ENCODE data around the gene LONP1.
"Not testable (repeated sequence)": the region's sequence is repeated elsewhere in the genome, so short reads cannot be mapped to it uniquely, and the experiment has no call there.

LONP1 gene

DNA sequence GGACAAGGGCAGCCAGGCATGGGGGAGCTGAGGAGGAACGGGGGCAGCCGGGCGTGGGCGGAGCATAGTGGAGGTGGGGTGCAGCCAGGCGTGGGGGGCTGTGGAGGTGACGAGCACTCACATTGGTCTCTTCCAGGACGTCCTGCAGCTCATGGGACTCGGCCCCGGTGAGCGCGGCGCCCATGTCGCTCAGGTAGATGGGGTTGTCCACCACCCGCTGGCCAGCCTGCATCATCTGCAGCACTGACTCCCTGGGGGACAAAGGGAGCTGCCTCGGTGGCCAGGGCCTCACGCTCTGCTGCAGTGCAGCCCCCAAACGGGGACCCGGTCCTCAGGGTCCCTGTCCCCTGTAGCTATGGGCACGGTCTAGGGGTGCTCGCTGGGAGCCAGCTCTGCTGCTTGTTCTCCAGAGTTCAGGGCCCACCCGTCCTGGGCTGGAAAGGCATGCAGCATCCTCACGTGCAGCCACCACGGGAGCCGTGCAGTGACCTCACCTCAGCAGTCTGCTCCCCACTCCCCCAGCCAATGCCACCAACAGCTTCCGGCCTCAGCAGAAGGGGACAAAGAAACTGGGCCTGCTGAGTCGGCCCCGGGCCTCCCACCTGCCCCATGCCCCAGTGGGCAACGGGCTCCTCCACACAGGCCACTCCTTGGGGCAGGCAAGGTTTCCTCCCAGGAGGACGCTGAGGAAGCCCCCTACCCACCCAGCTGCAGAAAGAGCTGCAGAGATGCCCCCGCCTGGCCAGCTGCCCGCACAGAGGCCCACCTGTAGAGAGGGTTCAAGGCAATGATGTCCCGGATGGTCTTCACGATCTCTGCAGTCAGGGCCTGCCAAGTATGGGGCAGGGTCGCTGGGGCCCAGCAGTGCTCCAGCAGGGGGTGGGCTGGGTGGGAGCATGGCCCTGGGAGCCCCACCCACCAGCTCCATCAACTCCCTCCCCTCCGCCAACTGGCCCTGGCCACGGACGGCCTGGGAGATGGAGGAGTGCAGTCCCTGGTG, 12.1 kb downstream of the LONP1 start:
- no peak overlapping the region for H3K27ac ChIP-seq
- peaks cover 8% of the 10 kb centered on the region; the same call in 1 of the 2 replicates for H3K36me3 ChIP-seq (ENCODE audit: insufficient read depth)
- no peaks in the 10 kb centered on the region for H3K4me1 ChIP-seq (ENCODE audit: low read depth, poor library complexity, severe bottlenecking)
- no peaks in the 10 kb centered on the region for H3K27me3 ChIP-seq (ENCODE audit: insufficient read depth, low read depth)
- no peaks in the 10 kb centered on the region for H4K20me1 ChIP-seq (ENCODE audit: insufficient read depth)
- H3K4me2 ChIP-seq, result no peak overlapping the region
- H3K9ac ChIP-seq, result no peak overlapping the region
- H3K4me3 ChIP-seq (IDR thresholded peaks at IDR 0.05; ENCODE audit: insufficient read depth, low read depth, low read length), result no peak overlapping the region
- no peak overlapping the region for H2AFZ ChIP-seq (ENCODE audit: low read depth)
- TF ChIP-seq, protein P1, sequence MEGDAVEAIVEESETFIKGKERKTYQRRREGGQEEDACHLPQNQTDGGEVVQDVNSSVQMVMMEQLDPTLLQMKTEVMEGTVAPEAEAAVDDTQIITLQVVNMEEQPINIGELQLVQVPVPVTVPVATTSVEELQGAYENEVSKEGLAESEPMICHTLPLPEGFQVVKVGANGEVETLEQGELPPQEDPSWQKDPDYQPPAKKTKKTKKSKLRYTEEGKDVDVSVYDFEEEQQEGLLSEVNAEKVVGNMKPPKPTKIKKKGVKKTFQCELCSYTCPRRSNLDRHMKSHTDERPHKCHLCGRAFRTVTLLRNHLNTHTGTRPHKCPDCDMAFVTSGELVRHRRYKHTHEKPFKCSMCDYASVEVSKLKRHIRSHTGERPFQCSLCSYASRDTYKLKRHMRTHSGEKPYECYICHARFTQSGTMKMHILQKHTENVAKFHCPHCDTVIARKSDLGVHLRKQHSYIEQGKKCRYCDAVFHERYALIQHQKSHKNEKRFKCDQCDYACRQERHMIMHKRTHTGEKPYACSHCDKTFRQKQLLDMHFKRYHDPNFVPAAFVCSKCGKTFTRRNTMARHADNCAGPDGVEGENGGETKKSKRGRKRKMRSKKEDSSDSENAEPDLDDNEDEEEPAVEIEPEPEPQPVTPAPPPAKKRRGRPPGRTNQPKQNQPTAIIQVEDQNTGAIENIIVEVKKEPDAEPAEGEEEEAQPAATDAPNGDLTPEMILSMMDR (conservative IDR thresholded peaks at IDR 0.05; ENCODE audit: low read depth, low read length), result no peak
- H3K79me2 ChIP-seq (ENCODE audit: insufficient read depth, low read depth), result no peaks in the 10 kb centered on the region; the same call in 1 of the 2 replicates

DNA sequence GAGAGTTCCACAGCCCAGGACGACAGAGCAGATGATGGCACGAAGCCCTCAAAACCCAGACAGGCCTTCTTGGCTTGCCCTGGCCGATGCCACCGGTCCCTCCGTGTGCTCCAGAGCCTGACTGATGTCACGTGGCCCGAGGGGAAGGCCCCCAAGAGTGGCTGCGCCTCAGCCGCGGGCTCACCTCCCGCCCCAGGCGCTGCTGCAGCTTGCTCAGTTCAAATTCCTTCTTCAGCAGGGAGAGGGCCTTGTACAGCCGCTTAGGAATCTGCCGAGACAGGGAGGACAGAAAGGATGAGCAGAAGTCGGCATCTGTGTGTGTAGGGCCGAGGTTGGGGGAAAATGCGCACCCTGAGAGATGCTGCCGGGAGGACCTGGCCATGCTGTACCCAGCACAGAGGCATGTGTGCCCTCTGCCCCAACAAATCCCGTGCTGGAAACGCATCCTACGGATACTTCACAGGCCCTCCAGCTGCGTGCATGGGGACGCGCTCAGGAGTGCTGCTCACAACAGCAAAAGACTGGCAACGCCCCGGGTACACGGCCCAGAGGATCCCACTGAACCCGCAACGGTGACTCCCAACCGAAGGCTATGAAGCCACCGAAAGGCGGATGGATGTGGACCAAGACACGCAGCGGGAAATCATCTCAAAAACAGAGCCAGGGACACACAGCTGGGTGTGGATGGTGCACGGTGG, 12.9 kb downstream of the LONP1 start:
- H3K36me3 ChIP-seq (ENCODE audit: insufficient read depth), result peaks cover 5% of the 10 kb centered on the region; the same call in 1 of the 2 replicates
- TF ChIP-seq, protein P1 (conservative IDR thresholded peaks at IDR 0.05; ENCODE audit: low read depth, low read length), result no peak
- no peak overlapping the region for H3K4me3 ChIP-seq (IDR thresholded peaks at IDR 0.05; ENCODE audit: insufficient read depth, low read depth, low read length)
- no peaks in the 10 kb centered on the region; the same call in 1 of the 2 replicates for H3K79me2 ChIP-seq (ENCODE audit: insufficient read depth, low read depth)
- H2AFZ ChIP-seq (ENCODE audit: low read depth), result no peak overlapping the region
- no peak overlapping the region for H3K27ac ChIP-seq
- no peaks in the 10 kb centered on the region for H4K20me1 ChIP-seq (ENCODE audit: insufficient read depth)
- no peaks in the 10 kb centered on the region for H3K4me1 ChIP-seq (ENCODE audit: low read depth, poor library complexity, severe bottlenecking)
- no peak overlapping the region for H3K9ac ChIP-seq
- no peaks in the 10 kb centered on the region for H3K27me3 ChIP-seq (ENCODE audit: insufficient read depth, low read depth)
- no peak overlapping the region for H3K4me2 ChIP-seq

DNA sequence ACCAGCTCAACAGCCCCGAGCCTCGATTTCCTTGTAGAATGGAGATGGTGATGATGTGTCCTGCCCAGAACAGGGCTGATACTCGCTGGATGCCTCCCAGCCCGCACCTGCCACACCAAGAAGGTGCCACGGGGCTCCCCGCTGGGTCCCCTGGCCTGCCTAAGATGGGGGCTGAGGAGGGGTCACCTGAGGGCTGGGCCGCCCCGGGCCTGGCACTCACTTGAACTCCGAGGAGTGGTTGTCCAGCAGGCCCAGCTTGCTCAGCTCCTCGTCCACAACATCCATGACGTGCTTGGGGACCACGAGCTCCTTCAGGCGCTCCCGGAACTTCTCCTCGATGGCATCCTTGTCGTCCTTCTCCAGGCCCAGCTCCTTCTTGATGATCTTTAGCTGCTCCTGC, 14.4 kb downstream of the LONP1 start:
- Histone ChIP-seq H2AFZ (ENCODE audit: low read depth) (no peak overlapping the region), H3K4me3 (IDR thresholded peaks at IDR 0.05; ENCODE audit: insufficient read depth, low read depth, low read length) (no peak overlapping the region), H3K79me2 (ENCODE audit: insufficient read depth, low read depth) (no peaks in the 10 kb centered on the region; the same call in 1 of the 2 replicates), H3K27me3 (ENCODE audit: insufficient read depth, low read depth) (no peaks in the 10 kb centered on the region), H3K9ac (no peak overlapping the region), H3K4me2 (no peak overlapping the region), H3K36me3 (ENCODE audit: insufficient read depth) (peaks cover under 1% of the 10 kb centered on the region; the same call in 1 of the 2 replicates), H3K27ac (no peak overlapping the region), H3K4me1 (ENCODE audit: low read depth, poor library complexity, severe bottlenecking) (no peaks in the 10 kb centered on the region), H4K20me1 (ENCODE audit: insufficient read depth) (no peaks in the 10 kb centered on the region)
- TF ChIP-seq, protein P1 (conservative IDR thresholded peaks at IDR 0.05; ENCODE audit: low read depth, low read length), result no peak

DNA sequence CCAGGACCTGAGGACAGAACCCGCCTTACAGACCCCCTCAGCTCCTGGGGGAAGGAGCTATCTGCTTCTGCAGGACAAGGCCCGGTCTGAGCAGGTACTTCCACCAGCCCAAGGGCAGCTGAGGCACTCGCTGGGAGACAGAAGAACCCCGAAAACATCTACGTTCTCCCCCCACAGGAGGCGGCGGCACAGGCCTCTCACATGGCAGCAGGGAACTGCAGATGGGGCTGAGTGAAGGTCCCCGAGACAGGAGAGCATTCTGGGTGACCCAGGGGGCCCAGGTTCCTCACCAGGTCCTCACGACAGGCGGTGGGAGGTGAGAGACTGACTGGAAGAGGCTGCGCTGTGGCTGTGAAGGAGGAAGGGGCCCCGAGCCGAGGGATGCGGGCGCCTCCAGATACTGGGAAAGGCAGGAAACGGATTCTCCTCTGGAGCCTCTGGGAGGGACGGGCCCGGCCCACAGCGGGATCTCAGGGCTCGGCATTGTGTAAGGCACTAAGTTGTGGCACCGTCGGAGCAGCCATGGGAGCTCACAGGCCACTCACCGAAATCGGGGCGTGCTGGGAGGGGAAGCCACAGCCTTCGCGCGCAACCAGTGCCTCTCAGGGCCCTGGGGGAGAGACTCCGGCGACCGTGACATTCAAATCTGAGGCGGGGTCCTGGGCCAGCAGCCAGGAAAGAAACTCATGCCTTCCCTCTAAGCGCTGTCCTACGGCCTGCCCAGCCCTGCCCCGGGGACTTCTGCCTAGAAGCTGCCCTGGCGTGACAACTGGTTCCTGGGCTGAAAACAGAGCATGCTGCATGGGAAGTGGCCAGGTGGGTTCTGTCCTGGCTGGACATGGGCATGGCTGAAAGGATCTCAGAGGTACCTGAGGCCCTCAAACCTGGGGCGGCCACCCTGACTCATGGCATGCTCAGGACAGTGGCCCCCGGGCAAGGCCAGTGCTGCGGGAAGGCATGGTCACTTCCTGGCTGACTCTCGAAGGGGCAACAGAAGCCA, 15.8 kb downstream of the LONP1 start:
- H2AFZ ChIP-seq (ENCODE audit: low read depth), result no peak overlapping the region
- no peak overlapping the region for H3K27ac ChIP-seq
- no peaks in the 10 kb centered on the region for H3K4me1 ChIP-seq (ENCODE audit: low read depth, poor library complexity, severe bottlenecking)
- no peak overlapping the region for H3K9ac ChIP-seq
- no peaks in the 10 kb centered on the region; the same call in 1 of the 2 replicates for H3K36me3 ChIP-seq (ENCODE audit: insufficient read depth)
- H3K27me3 ChIP-seq (ENCODE audit: insufficient read depth, low read depth), result no peaks in the 10 kb centered on the region
- no peaks in the 10 kb centered on the region for H3K79me2 ChIP-seq (ENCODE audit: insufficient read depth, low read depth)
- no peak overlapping the region for H3K4me2 ChIP-seq
- H3K4me3 ChIP-seq (IDR thresholded peaks at IDR 0.05; ENCODE audit: insufficient read depth, low read depth, low read length), result no peak overlapping the region
- TF ChIP-seq, protein P1 (conservative IDR thresholded peaks at IDR 0.05; ENCODE audit: low read depth, low read length), result no peak
- no peaks in the 10 kb centered on the region for H4K20me1 ChIP-seq (ENCODE audit: insufficient read depth)

DNA sequence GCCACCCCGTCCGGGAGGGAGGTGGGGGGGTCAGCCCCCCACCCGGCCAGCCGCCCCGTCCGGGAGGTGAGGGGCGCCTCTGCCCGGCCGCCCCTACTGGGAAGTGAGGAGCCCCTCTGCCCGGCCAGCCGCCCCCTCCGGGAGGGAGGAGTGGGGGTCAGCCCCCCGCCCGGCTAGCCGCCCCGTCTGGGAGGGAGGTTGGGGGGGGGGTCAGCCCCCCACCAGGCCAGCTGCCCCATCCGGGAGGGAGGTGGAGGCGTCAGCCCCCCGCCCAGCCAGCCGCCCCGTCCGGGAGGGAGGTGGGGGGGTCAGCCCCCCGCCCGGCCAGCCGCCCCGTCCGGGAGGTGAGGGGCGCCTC, 17.9 kb downstream of the LONP1 start:
- not testable (repeated sequence) for H4K20me1 ChIP-seq (ENCODE audit: insufficient read depth); H3K4me2 ChIP-seq; H3K27me3 ChIP-seq (ENCODE audit: insufficient read depth, low read depth); H2AFZ ChIP-seq (ENCODE audit: low read depth); H3K4me3 ChIP-seq (IDR thresholded peaks at IDR 0.05; ENCODE audit: insufficient read depth, low read depth, low read length); H3K9ac ChIP-seq; H3K4me1 ChIP-seq (ENCODE audit: low read depth, poor library complexity, severe bottlenecking); H3K79me2 ChIP-seq (ENCODE audit: insufficient read depth, low read depth); H3K27ac ChIP-seq; H3K36me3 ChIP-seq (ENCODE audit: insufficient read depth)
